Stimulated activated CD4-positive, alpha-beta T cell treated with anti-CD3 and anti-CD28 coated beads, Interleukin-4, amount 100 ng/mL, for 1 hour (primary cell): Measurements from ENCODE around the gene SLC27A4.

Experiments used
- DNase-seq: peaks from one replicate; pipeline ENCODE4 v3.0.0-alpha.2; 2020

Gene SLC27A4

GRCh38 chr9:128392302-128393144 is 52.2 kb downstream of the SLC27A4 start:
- no peak for DNase-seq

DNA sequence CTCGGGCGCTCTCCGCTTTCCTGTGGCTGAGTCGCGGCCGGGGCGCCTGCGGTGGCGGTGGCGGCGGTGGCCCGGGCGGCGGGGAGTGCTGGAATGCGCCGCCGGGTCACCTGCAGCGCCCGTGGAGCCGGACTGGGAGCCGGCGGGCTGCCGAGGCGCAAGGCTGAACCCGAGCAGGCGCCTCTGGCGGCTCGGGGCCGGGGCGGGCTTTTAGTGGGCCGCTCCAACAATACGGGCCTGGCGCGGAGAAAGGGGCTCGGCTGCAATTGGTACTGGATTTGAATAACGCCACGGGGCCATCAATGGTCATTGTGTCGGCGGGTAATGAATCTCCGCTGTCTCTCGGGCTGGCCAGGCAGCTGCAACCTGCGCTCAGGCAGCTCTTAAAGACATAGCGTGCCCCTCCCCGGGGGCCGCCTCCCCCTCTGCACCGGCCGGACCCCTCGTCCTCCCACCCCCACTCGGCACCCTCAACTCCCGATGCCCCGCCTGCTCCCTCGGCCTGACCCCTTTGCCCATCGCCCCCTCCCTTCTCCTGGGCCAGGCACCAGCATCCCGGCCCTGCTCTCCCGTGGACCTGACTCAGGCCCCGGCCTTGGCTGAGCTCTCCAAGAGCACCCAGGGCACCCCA is 52.9 kb downstream of the SLC27A4 start:
- no peak for DNase-seq

- DNase-seq = no peak
These were observed 53.6 kb downstream of the SLC27A4 start for GRCh38 chr9:128393970-128394369.

GRCh38 chr9:128394379-128395168 is 54.2 kb downstream of the SLC27A4 start:
- no peak for DNase-seq

DNA sequence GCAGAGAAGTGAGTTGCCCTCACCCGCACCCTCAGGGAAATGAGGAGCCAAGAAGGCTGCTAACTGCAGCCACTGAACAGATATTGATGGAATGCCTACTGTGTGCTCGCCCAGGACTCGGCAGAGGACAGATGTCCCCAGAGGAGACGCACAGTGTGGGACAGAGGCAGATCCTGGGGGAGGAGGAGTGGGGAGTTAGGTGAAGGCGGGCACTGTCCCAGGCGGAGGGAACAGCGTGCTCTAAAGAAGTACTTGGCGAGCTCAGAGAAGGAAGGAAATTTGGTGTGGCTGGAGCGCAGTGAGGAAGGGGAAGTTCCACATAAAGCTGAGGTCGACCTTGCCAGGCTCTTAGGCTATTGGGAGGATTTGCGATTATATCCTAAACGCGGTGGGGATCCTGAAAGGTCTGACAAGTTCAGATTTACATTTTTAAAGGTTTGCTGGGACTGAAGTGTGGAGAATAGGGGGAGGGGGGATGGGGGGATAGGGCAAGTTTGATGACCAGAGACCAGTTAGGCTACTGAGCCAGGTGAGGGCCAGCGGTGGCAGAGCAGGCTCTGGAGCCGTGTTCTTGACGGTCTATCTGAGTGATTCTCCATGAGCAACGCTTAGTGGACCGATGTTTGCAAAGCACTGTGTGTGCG is 56.8 kb downstream of the SLC27A4 start:
- no peak for DNase-seq

GRCh38 chr9:128397831-128398230 is 57.5 kb downstream of the SLC27A4 start:
- DNase-seq = no peak

- no peak for DNase-seq
These were observed 59.5 kb downstream of the SLC27A4 start for GRCh38 chr9:128399861-128400260.

- DNase-seq = no peak
These were observed 64.2 kb downstream of the SLC27A4 start for GRCh38 chr9:128404560-128404959.

- DNase-seq = no peak
These were observed 64.9 kb downstream of the SLC27A4 start for GRCh38 chr9:128405077-128405779.

DNA sequence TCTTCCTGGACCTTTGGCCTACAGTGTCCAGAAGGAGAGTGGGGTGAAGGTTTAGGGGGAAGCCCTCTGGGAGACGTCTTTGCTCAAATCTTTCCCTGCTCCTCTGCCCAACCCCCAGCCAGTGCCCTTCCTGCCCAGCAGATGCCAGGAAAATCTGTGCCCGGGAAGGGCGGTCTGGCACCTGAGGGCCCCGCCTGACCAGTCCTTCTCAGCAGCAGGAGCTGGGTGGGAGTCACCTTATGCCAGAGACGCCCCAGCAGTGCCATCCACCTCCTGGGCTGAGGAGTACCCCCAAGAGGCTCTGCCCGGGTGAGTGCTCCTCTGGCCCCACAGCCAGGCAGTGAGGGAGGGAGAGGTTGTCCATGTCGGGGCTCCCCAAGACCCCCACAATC is 65.4 kb downstream of the SLC27A4 start:
- no peak for DNase-seq

DNA sequence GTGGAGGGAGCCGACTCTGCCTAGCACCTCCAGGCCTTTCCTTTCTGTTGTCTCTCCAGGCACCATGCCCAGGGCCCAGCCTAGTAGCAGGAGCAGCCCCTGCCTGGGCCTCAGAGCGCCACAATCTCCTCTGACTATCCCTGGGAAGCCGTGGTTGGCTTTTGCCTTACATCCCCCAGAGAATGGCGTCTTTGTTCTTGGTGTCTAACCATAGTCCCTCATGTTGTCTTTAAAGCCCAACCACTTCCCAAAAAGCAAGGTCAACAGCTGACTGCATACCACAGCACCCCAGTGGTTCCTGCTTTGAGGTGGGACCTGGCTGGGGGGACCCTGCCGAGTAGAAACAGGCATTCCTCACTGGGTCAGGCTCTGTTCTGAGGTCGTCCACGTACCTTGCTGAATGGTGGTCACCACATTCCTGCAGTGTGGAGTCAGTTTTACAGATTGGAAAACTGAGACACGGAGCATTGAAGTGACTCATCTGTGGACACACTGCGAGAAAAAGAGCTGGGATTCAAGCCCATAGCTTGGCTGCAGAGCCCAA is 66.6 kb downstream of the SLC27A4 start:
- DNase-seq = no peak

DNA sequence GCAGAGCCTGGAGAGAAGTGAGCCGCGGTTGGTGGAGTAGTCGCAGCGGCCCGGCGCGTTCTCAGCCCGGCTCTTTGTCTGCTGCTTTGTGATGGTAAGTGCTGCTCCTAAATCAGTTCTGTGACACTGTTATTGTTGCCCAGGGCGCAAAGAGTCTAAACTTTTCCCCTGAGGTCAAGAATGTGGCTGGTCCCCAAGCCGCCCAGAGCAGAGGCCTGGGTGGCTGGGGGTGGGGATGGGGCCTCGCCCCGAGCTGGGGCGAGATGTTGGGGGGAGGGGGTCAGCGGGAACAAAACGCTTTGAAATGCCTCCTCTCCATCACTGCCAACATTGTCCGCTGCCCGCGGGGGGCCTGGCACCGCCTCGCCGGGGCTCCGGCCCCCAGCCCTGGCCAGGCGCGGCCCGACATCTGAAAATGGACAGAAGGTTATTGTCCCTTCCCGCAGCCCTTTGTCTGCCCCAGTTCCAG is 68.7 kb downstream of the SLC27A4 start:
- DNase-seq = no peak

- DNase-seq = no peak
These were observed 69.1 kb downstream of the SLC27A4 start for GRCh38 chr9:128409450-128409849.

DNA sequence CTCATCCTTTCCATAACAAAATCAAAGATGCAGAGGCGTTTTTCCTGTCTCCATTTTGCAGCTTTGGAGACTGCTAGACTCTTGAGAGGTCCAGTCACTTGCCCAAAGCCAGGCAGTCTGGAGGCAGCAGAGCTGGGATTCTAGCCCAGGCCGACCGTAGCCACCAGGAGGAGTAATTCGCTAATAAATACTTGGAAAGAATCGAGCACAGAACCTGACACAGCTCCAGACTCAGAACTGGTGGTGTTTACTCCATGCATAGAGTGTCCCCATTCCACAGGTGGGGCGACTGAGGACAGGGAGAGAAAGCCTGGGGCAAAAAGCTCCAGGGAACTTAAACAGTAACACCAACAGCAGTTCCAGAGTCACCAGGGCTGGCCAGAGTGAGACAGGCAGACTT is 69.7 kb downstream of the SLC27A4 start:
- DNase-seq = no peak
